Parathyroid adenoma (tissue), 2 donors: ENCODE data around the gene CDC42BPA.

ENCODE experiments used
- H2AFZ ChIP-seq: fragments of 300-600 bp; sonication (generic); one replicate; pipeline ENCODE4 v1.7.0; 2017; ENCODE audit warnings: antibody characterized with exemption, mild to moderate bottlenecking
- H3K27ac ChIP-seq: fragments of 300-600 bp; sonication (generic); one replicate; pipeline ENCODE4 v1.7.0; 2017
- H3K27me3 ChIP-seq: fragments of 300-600 bp; sonication (generic); one replicate; pipeline ENCODE4 v1.7.0; 2017; ENCODE audit warnings: low read length; ENCODE audit not compliant: control insufficient read depth, insufficient read depth
- H3K36me3 ChIP-seq: fragments of 300-600 bp; sonication (generic); one replicate; pipeline ENCODE4 v1.7.0; 2017; ENCODE audit warnings: low read length; ENCODE audit not compliant: control insufficient read depth, insufficient read depth
- H3K4me1 ChIP-seq: fragments of 300-600 bp; sonication (generic); one replicate; pipeline ENCODE4 v1.7.0; 2017; ENCODE audit warnings: control low read depth
- H3K4me2 ChIP-seq: fragments of 300-600 bp; sonication (generic); one replicate; pipeline ENCODE4 v1.7.0; 2017; ENCODE audit warnings: low read length
- H3K4me3 ChIP-seq: fragments of 300-600 bp; sonication (generic); one replicate; pipeline ENCODE4 v1.7.0; 2017; ENCODE audit warnings: low read depth, low read length
- H3K79me2 ChIP-seq: fragments of 300-600 bp; sonication (generic); one replicate; pipeline ENCODE4 v1.7.0; 2017; ENCODE audit warnings: control low read depth
- H3K9ac ChIP-seq: fragments of 300-600 bp; sonication (generic); one replicate; pipeline ENCODE4 v1.7.0; 2017; ENCODE audit warnings: mild to moderate bottlenecking
- H3K9me3 ChIP-seq: fragments of 300-600 bp; sonication (generic); one replicate; pipeline ENCODE4 v1.7.0; 2017; ENCODE audit warnings: low read length; ENCODE audit not compliant: control insufficient read depth
- CTCF ChIP-seq: fragments of 300-600 bp; sonication (generic); IDR thresholded peaks from one replicate; pipeline ENCODE4 v1.7.0; 2017; ENCODE audit warnings: antibody characterized with exemption, mild to moderate bottlenecking
- donor health status: primary hyperparathyroidism.

The CDC42BPA gene

GRCh38 chr1:227069490-227069889 lies 248.8 kb downstream of the CDC42BPA start:
- Histone ChIP-seq H3K79me2 (no peaks in the 10 kb centered on the region), H3K36me3 (no peaks in the 10 kb centered on the region), H3K9ac (no peak overlapping the region), H3K9me3 (no peaks in the 10 kb centered on the region), H3K4me2 (no peak overlapping the region), H2AFZ (no peak overlapping the region), H3K27me3 (no peaks in the 10 kb centered on the region), H3K4me3 (no peak overlapping the region), H3K4me1 (no peaks in the 10 kb centered on the region), H3K27ac (no peak overlapping the region)
- no peak for TF ChIP-seq CTCF

GRCh38 chr1:227068883-227069282 lies 249.4 kb downstream of the CDC42BPA start:
- Histone ChIP-seq H3K27me3 (no peaks in the 10 kb centered on the region), H3K4me1 (no peaks in the 10 kb centered on the region), H2AFZ (no peak overlapping the region), H3K79me2 (no peaks in the 10 kb centered on the region), H3K27ac (no peak overlapping the region), H3K9me3 (no peaks in the 10 kb centered on the region), H3K4me2 (no peak overlapping the region), H3K9ac (no peak overlapping the region), H3K36me3 (no peaks in the 10 kb centered on the region), H3K4me3 (no peak overlapping the region)
- TF ChIP-seq CTCF, result no peak

GRCh38 chr1:227066999-227067398 lies 251.3 kb downstream of the CDC42BPA start:
- Histone ChIP-seq H3K36me3 (no peaks in the 10 kb centered on the region), H3K4me3 (no peak overlapping the region), H3K27me3 (no peaks in the 10 kb centered on the region), H3K27ac (no peak overlapping the region), H3K9ac (no peak overlapping the region), H3K79me2 (no peaks in the 10 kb centered on the region), H2AFZ (no peak overlapping the region), H3K4me2 (no peak overlapping the region), H3K9me3 (no peaks in the 10 kb centered on the region), H3K4me1 (no peaks in the 10 kb centered on the region)
- no peak for TF ChIP-seq CTCF

- Histone ChIP-seq H3K79me2 (no peaks in the 10 kb centered on the region), H3K27me3 (no peaks in the 10 kb centered on the region), H3K36me3 (no peaks in the 10 kb centered on the region), H3K4me3 (no peak overlapping the region), H3K9ac (no peak overlapping the region), H3K4me2 (no peak overlapping the region), H3K9me3 (no peaks in the 10 kb centered on the region), H3K27ac (no peak overlapping the region), H2AFZ (no peak overlapping the region), H3K4me1 (no peaks in the 10 kb centered on the region)
- TF ChIP-seq CTCF, result no peak
These were observed 253.0 kb downstream of the CDC42BPA start for GRCh38 chr1:227065311-227065710.

GRCh38 chr1:227062306-227062705 lies 256.0 kb downstream of the CDC42BPA start:
- TF ChIP-seq CTCF, result no peak
- no peak overlapping the region for H3K27ac ChIP-seq
- no peak overlapping the region for H3K4me2 ChIP-seq
- H3K9me3 ChIP-seq, result no peaks in the 10 kb centered on the region
- no peaks in the 10 kb centered on the region for H3K27me3 ChIP-seq
- no peak overlapping the region for H3K4me3 ChIP-seq
- H3K4me1 ChIP-seq, result no peaks in the 10 kb centered on the region
- H3K79me2 ChIP-seq, result no peaks in the 10 kb centered on the region
- H3K9ac ChIP-seq, result no peak overlapping the region
- no peaks in the 10 kb centered on the region for H3K36me3 ChIP-seq
- H2AFZ ChIP-seq, result no peak overlapping the region
